COR-L47 (cell line): ENCODE results near the gene DYNLT5.
A peak's percentile ranks its signal among the peaks of the same experiment; 100 is the strongest.
"Not testable (repeated sequence)": the region's sequence is repeated elsewhere in the genome, so short reads cannot be mapped to it uniquely, and the experiment has no call there.

Source experiments
- DNase-seq: peaks from one replicate; lab custom pipeline; 2025; lab: John Stamatoyannopoulos, UW

The DYNLT5 gene

GRCh38 chr1:66752000-66752592 is at the start of gene DYNLT5:
Gene DYNLT5, plus strand, starts transcription at chr1:66752459. Its CDS starts 2,200 bp downstream, at chr1:66754659.
- no peak for DNase-seq

GRCh38 chr1:66704177-66704875 is 47.9 kb upstream of the DYNLT5 start:
- no peak for DNase-seq

GRCh38 chr1:66705110-66705509 is 47.1 kb upstream of the DYNLT5 start:
- no peak for DNase-seq

GRCh38 chr1:66711420-66711819 is 40.8 kb upstream of the DYNLT5 start:
- no peak for DNase-seq

GRCh38 chr1:66712839-66713238 is 39.4 kb upstream of the DYNLT5 start:
- no peak for DNase-seq

GRCh38 chr1:66723985-66724384 is 28.3 kb upstream of the DYNLT5 start:
- DNase-seq, result no peak

- peak; percentile 55 for DNase-seq
These were observed 26.2 kb upstream of the DYNLT5 start for GRCh38 chr1:66725885-66726665.

- DNase-seq, result no peak
These were observed 24.2 kb upstream of the DYNLT5 start for GRCh38 chr1:66728021-66728420.

GRCh38 chr1:66728716-66729115 is 23.5 kb upstream of the DYNLT5 start:
- DNase-seq, result not testable (repeated sequence)

- no peak for DNase-seq
These were observed 23.1 kb upstream of the DYNLT5 start for GRCh38 chr1:66729119-66729518.

GRCh38 chr1:66729523-66729922 is 22.7 kb upstream of the DYNLT5 start:
- DNase-seq, result no peak

- no peak for DNase-seq
These were observed 21.8 kb upstream of the DYNLT5 start for GRCh38 chr1:66730462-66730861.

GRCh38 chr1:66731170-66731865 is 20.9 kb upstream of the DYNLT5 start:
- no peak for DNase-seq

GRCh38 chr1:66732407-66733166 is 19.7 kb upstream of the DYNLT5 start:
- no peak for DNase-seq

GRCh38 chr1:66733348-66734017 is 18.8 kb upstream of the DYNLT5 start:
- no peak for DNase-seq

- not testable (repeated sequence) for DNase-seq
These were observed 17.7 kb upstream of the DYNLT5 start for GRCh38 chr1:66734531-66734930.

GRCh38 chr1:66737836-66738235 is 14.4 kb upstream of the DYNLT5 start:
- no peak for DNase-seq

GRCh38 chr1:66739401-66740157 is 12.7 kb upstream of the DYNLT5 start:
- no peak for DNase-seq

- no peak for DNase-seq
These were observed 6.8 kb upstream of the DYNLT5 start for GRCh38 chr1:66745451-66745850.

- no peak for DNase-seq
These were observed 4.8 kb upstream of the DYNLT5 start for GRCh38 chr1:66747501-66747900.
